ENCODE results near the gene ANKDD1B.
A peak's percentile ranks its signal among the peaks of the same experiment; 100 is the strongest.

Gene ANKDD1B

DNA sequence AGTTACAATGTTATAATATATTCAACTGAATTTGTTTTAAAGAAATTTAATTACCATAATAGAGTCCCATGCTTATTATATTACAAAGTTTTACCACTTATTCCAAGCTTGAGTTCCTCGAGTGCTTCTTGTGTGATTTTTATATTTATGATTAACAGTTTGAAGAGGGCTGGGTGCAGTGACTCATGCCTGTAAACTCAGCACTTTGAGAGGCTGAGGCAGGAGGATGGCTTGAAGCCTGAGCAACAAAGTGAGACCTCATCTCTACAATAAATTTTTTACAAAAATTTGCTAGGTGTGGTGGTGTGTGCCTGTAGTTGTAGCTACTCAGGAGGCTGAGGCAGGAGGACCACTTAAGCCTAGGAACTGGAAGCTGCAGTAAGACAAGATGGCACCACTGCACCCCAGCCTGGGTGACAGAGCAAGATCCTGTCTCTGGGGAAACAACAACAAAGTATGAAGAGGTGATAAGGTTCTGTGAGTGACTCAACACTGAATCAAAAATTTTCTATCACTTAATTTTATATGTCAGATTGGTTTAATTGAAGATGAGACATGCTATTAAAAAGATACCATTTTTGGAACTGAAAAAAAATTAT lies 96.8 kb downstream of the ANKDD1B start:
- DNase-seq, result no peak

DNA sequence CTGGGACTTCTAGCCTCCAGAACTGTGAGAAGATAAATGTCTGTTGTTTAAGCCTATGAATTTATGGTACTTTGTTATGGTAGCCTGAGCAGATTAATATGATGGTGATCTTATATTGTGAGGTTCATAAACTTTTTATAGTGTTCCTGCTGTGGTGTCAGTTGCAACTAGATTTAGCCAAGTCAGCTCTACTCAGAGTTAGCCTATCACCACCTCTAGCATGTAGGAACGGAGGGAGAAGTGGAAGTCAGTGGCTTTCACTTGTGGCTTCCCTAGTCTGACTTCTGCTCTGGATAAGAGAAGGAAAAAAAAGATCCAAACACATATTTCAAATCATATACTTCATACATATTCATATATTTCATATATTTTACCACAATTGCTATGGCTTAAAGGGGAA lies 99.4 kb downstream of the ANKDD1B start:
- no peak for DNase-seq

DNA sequence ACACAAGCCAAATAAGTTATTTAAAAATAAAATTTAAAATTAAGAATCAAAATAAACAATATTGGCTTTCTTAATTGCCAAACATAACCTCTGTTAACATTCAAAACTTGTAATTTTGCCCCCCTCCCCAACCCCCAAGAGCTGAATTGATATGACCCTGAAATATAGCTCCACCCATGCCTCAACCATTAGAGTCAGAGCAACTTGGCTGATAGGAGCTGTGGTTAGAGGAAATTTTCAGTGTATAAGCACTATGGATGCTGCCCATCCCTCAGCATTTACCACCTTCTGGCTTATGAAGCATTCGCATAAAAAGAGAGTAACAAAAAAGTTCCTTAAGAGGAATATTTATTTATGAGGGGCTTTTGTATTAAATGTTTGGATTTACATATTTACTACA lies 99.9 kb downstream of the ANKDD1B start:
- DNase-seq, result no peak

DNA sequence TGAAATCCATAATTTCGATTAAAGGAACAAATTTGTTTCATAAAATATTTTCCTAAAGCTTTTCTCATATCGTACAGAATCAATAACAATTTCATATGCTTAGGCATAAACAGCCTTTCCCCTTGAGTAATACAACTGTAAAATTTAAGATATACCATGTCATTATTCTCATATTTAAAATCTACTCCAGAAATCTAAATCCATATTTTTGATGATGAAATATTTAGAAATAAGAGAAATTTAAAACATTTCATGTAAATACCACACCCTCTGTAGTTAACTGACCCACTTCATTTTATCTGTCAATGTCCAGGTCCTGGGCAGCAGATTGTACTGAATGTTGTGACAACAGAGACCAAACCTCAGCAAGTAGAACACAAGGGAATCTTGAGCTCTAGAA lies 100.8 kb downstream of the ANKDD1B start:
- DNase-seq, result no peak

DNA sequence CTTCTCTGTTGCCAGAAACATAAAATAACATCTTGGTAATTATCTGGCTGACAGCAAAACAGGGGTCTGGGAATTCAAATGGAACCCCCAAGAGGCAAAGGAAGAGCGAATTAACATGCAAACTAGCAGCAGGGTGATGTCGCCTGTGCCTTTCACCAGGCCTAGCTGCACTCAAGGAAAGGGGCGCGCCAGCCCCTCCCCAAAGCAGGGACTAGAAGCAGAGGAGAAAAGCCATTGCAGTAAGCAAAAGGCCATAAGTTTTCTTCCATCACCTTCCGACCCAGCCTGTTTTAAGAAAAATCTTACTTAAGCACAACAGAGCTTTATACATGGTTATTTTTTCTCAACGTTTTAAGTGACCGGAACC lies 105.4 kb downstream of the ANKDD1B start:
- DNase-seq, result no peak

DNA sequence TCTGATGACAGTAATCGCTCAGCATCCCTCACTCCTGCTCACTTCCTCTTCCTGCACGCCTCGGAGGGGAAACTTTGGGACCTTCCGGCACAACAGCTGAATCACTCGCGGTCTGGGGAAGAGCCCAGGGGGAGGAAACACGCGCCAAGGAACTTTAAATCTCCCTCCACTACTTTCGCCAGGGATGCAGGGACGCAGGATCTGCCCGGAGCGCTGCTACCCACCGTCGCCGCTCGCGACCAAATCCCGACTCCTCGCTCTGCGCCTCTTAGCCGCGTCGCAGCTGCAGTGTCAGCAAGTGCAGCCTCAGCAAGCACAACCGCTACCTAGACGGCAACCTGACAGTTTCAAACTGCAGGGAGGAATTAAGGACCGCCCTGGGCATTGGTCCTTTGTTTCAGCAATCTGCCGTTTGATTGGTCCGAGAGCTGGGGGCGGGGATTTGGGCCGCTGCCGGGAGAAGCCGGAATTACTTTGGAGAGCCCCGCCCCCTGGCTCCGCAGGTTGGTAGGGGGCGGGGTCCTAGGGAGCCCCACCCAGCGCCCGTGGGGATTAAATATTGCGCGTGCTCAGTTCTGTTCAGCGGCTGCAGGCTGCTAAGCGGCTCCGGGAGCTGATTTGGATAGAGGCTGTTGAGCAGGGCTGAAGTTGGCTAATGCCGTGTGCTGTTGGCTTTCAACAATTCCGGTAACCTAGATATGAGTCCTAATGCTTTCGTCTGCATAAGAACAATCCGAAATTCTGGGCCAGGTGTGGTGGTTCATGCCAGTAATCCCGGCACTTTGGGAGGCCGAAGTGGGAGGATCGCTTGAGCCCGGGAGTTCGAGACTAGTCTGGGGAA lies 106.0 kb downstream of the ANKDD1B start, which contains the start of gene POC5:
Gene POC5, minus strand, starts transcription at position 356 of the 841 bp plus-strand sequence. CDS start 4,500 bp downstream, outside the sequence.
- peak; percentile 94 to 99 (median 95) for DNase-seq

DNA sequence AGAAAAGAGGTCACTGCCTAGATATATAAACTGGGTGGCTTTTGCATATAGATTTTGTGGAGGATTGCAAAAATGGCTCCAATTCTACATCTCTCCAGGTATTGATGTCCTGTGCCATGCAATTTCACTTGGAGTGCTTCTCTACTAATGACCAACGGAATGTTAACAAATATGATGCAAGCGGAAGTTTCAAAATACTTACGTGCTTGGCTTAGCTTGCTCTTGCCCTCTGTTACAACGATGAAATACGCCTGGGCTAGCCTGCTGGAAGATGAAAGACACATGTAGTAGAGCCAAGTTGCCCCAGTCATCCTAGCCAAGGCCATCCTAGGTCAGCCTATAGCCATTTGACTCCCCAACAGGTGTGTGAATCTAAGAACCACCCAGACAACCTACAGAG lies 109.6 kb downstream of the ANKDD1B start:
- DNase-seq, result no peak
